Psoas muscle (tissue), 8 donors: ENCODE data around the gene ETV1. TPM values are rescaled to one million over a fixed set of nuclear protein-coding genes. Genes with fewer than 3 reads are reported as not detected.

Experiments
- ATAC-seq, 4 donors: fragments of 200-7000 bp; cut with Tn5 transposase; one replicate each; pipeline ENCODE4 v1.9.1; 2020; ENCODE audit warnings: moderate library complexity in 3 of 4, mild to moderate bottlenecking in 2 of 4
- DNase-seq, 2 donors: peaks; one replicate each; pipeline ENCODE4 v3.0.0-alpha.2; 2020
- H3K27ac ChIP-seq: fragments of 200-600 bp; one replicate; pipeline ENCODE4 v1.8.0; 2022
- H3K27me3 ChIP-seq, 3 donors: fragments of 200-600 bp in 1 of 3; one replicate each; pipeline versions ENCODE4 v1.6.1 to v1.8.0; 2013 to 2022; ENCODE audit warnings: low read length in 2 of 3, mild to moderate bottlenecking in 2 of 3, moderate library complexity in 1 of 3; ENCODE audit not compliant: insufficient read depth in 3 of 3
- H3K36me3 ChIP-seq, 2 donors: fragments of 200-600 bp in 1 of 2; one replicate each; pipeline versions ENCODE4 v1.6.1 to v1.8.0; 2013 to 2022; ENCODE audit warnings: low read depth in 1 of 2, mild to moderate bottlenecking in 1 of 2, moderate library complexity in 1 of 2; ENCODE audit not compliant: insufficient read depth in 1 of 2
- H3K4me1 ChIP-seq: fragments of 200-600 bp; one replicate; pipeline ENCODE4 v1.8.0; 2022
- H3K4me3 ChIP-seq: fragments of 200-600 bp; one replicate; pipeline ENCODE4 v1.8.0; 2022; ENCODE audit warnings: mild to moderate bottlenecking
- H3K9me3 ChIP-seq: fragments of 200-600 bp; one replicate; pipeline ENCODE4 v1.8.0; 2022
- CTCF ChIP-seq: fragments of 200-600 bp; IDR thresholded peaks from one replicate; pipeline ENCODE4 v1.8.0; 2022; ENCODE audit warnings: antibody characterized with exemption
- WGBS, 3 donors: extraction: QIAGEN DNeasy Blood & Tissue Kit; methylation state at CpG; one replicate each; pipeline versions ENCODE4 v1.1.6 to v1.1.7; 2013; 5-methylcytosine and 5-hydroxymethylcytosine counted together
- intact Hi-C, 2 donors: fragments of 100-400 bp; cut with DNase I; formaldehyde crosslinking; loops; one replicate each; pipeline versions ENCODE4 v1.11.0 to v1.14.2; 2022
- polyA plus RNA-seq, 3 donors: library from polyadenylated mRNA; stranded (reverse); fragments of 200-250 nt; gene quantifications; one replicate each; pipeline ENCODE4 v1.2.3, GENCODE V29; 2013
- total RNA-seq, 4 donors: library from RNA; stranded (reverse); fragmentation: NEBNext Ultra II Directional in 2 of 4; extraction: Animal tissue kit (Norgen Biotek cat#: 25700) in 2 of 4; gene quantifications; one replicate each; pipeline versions ENCODE4 v1.2.1 to v1.2.4, GENCODE V29; 2021 to 2023
- donor health status: healthy with polysubstance abuse.
- donor health status: DM: no; HTN: no; CAD: no; lungs with moderate emphysema.
- donor health status: Bipolar disorder and iron deficiency.
- donor health status: healthy.
- donor health status: DM: yes; HTN: yes; CAD: no.
- donor health status: DM: no; HTN: no; CAD: no.
- donor health status: DM: no; HTN: no; CAD: no.
- donor health status: DM: yes; HTN: yes; CAD: no.

Gene ETV1
- total and polyA plus RNA-seq, 7 donors, result 0.20 to 3.8 (median 0.95) TPM

DNA sequence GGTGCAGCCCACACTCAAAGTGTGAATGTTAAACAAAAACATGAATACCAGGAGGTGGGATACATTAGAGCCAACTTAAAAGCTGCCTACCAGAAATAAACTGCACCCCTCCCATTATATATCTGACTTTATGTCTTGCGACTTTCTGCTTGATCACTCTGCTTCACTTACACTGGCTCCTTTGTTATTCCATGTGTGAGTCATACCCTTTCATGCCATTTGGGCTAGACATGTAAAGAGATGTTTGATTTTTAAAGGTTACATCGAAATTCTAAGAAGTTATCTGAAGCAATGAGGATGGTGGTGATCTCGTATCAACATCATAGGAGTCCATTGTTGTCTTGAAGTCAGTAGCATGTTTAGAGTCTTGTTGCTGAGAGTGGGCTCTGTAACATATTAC, 31.6 kb upstream of the ETV1 start:
- no peaks in the 10 kb centered on the region for H3K36me3 ChIP-seq
- no peak for TF ChIP-seq CTCF
- ATAC-seq (no peak), DNase-seq (no peak)
- intact Hi-C loops, result no loop called here
- no peaks in the 10 kb centered on the region for H3K9me3 ChIP-seq
- H3K4me1 ChIP-seq, result no peaks in the 10 kb centered on the region
- H3K27ac ChIP-seq, result no peak overlapping the region
- 69 to 76% (median 71%) methylated on average over 3 of the region's 3 CpGs for WGBS, 3 donors
- H3K4me3 ChIP-seq, result no peak overlapping the region
- no peaks in the 10 kb centered on the region for H3K27me3 ChIP-seq

DNA sequence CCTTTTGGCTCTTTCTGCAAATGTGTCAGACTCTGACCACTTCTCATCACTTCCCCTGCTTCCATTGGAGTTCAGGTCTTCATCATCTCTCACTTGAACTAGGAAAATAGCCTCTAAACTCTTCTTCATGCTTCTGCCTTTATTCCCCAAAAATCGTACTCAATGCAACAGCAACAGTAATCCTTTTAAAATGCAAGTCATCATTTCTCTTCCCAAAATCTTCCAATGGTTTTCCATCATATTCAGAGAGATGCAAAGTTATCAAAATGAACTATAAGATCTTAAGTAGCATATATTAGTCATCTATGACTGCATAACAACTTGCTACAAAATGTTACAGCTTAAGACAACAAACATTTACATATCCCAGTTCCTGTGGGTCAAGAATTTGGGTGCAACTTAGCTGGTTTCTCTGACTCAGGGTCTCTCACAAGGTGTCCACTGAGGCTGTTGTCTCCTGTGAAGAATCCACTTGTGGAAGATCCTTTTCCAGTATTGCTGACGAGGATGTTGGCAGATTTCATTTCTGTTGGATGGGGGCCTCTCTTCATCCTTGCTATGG, 31.0 kb upstream of the ETV1 start:
- WGBS, 3 donors, result 69 to 72% (median 70%) methylated on average over 2 of the region's 2 CpGs
- intact Hi-C loops, result no loop called here
- Histone ChIP-seq H3K27me3 (no peaks in the 10 kb centered on the region), H3K9me3 (no peaks in the 10 kb centered on the region), H3K4me3 (no peak overlapping the region), H3K27ac (no peak overlapping the region), H3K36me3 (no peaks in the 10 kb centered on the region), H3K4me1 (no peaks in the 10 kb centered on the region)
- DNase-seq, result no peak
- TF ChIP-seq CTCF, result no peak
- ATAC-seq, result no peak

DNA sequence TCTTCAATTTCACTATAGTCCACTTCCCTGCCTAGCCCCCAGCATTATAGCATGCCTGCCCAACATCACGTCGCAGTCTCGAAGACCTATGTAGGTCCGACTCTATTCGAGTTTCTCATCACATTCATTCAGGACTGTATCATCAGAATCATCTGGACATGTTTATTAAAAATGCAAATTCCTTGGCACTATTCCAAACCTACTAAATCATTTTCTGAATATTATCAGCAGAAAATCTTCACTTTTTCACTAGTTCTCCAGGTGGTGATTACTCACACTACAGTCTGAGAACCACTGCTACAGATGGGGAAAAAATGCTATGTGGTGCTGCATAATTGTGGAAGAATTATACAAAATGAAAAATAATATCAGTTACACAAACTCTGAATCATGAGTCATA, 29.3 kb upstream of the ETV1 start:
- no peak for ATAC-seq
- intact Hi-C loops, result no loop called here
- DNase-seq, result no peak
- Histone ChIP-seq H3K27ac (no peak overlapping the region), H3K4me1 (no peaks in the 10 kb centered on the region), H3K4me3 (no peak overlapping the region), H3K36me3 (no peaks in the 10 kb centered on the region), H3K27me3 (no peaks in the 10 kb centered on the region), H3K9me3 (no peaks in the 10 kb centered on the region)
- WGBS, 3 donors, result 70 to 92% (median 89%) methylated on average over 5 of the region's 5 CpGs
- TF ChIP-seq CTCF, result no peak

DNA sequence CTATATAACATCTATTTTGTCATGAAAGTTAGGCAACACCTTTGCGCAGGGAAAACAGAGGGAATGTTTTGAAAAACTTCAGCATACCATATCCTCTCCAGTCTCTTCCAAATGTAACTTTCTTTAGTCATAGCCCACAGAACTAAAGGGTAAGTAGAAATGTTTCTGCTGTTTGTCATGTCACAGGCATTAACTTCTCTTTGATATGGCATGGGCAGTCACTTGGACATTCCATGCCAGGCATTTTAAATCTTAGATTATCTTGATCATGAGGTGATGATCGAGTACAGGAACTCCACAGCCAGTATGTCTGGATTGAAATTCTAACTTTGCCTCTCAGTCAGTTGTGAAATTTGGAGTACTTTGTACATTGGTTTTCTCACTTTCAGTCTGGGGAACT, 27.5 kb upstream of the ETV1 start:
- 78 to 82% (median 80%) methylated on average over 2 of the region's 2 CpGs for WGBS, 3 donors
- DNase-seq, result no peak
- Histone ChIP-seq H3K4me1 (no peaks in the 10 kb centered on the region), H3K9me3 (no peaks in the 10 kb centered on the region), H3K27ac (no peak overlapping the region), H3K4me3 (no peak overlapping the region), H3K36me3 (no peaks in the 10 kb centered on the region), H3K27me3 (no peaks in the 10 kb centered on the region)
- intact Hi-C loops, result no loop called here
- ATAC-seq, result no peak
- TF ChIP-seq CTCF, result no peak

DNA sequence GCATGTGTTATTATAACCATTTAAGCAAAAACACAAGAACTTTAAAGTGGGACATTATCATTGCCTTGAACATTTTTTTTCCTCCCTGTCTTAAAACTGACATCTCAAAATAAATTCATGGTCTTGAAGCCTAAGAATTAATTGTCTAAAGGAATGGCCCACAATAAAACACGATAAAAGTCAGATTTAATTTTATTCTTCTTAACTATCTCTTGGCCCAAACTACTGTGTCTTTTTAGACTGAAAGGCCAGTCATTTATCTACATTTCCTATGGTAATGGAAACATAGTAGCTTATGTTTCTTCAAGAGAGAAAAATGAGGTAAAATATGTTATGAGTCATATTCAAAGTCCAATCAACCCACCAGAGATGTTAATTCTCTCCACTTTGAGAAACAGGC, 24.4 kb upstream of the ETV1 start:
- 86 to 88% (median 87%) methylated on average over 1 of the region's 1 CpG for WGBS, 3 donors
- DNase-seq (no peak), ATAC-seq (no peak)
- H3K27me3 ChIP-seq, result no peaks in the 10 kb centered on the region
- H3K27ac ChIP-seq, result no peak overlapping the region
- H3K4me1 ChIP-seq, result no peaks in the 10 kb centered on the region
- no peaks in the 10 kb centered on the region for H3K36me3 ChIP-seq
- H3K4me3 ChIP-seq, result no peak overlapping the region
- TF ChIP-seq CTCF, result no peak
- intact Hi-C loops, result no loop called here
- no peaks in the 10 kb centered on the region for H3K9me3 ChIP-seq
